22Rv1 (cell line): ENCODE measurements around the gene PLEKHJ1.

ENCODE experiments used
- ZFX ChIP-seq: fragments of 450-650 bp; IDR thresholded peaks from 2 replicates; pipeline ENCODE4 v1.6.1; 2017; ENCODE audit warnings: antibody characterized with exemption, borderline replicate concordance
- TF ChIP-seq, protein P1 (sequence below): fragments of 450-650 bp; IDR thresholded peaks from 2 replicates; pipeline ENCODE4 v1.5.1; 2017; ENCODE audit warnings: mild to moderate bottlenecking

DNA sequence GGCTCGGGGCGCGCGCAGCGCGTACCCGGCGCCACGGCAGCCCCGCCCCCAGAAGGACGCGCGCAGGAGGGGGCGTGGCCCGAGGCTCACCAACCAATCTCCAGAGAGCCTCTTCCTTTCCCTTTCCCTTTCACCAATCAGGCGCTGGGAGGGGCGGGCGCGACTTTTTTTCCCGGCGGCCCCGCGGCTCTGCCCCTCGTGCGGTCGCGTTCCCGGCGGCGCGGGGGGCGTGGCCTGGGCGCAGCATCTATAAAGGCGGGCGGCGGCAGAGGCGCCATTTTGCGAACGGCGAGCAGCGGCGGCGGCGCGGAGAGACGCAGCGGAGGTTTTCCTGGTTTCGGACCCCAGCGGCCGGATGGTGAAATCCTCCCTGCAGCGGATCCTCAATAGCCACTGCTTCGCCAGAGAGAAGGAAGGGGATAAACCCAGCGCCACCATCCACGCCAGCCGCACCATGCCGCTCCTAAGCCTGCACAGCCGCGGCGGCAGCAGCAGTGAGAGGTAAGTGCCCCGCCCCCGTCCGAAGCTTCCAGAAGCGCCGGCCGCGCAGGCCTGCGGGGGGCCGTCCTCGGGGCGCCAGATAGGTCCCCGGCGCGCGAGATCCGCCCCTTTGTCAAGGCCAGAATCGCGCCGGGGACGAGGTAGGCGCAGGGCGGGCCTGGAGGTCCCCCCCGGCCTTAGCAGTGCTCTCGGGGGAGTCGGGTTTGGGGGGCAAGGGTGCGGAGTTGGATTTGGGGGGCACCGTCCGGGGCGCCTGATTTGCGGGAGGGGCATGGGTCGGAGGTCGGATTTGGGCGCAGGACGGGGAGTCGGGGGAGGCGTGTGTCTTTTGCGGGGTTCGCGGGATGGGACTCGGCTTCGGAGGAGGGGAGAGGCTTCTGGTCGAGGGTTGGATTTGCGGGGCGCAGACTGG is 33.4 kb upstream of the PLEKHJ1 start:
- TF ChIP-seq, protein P1, sequence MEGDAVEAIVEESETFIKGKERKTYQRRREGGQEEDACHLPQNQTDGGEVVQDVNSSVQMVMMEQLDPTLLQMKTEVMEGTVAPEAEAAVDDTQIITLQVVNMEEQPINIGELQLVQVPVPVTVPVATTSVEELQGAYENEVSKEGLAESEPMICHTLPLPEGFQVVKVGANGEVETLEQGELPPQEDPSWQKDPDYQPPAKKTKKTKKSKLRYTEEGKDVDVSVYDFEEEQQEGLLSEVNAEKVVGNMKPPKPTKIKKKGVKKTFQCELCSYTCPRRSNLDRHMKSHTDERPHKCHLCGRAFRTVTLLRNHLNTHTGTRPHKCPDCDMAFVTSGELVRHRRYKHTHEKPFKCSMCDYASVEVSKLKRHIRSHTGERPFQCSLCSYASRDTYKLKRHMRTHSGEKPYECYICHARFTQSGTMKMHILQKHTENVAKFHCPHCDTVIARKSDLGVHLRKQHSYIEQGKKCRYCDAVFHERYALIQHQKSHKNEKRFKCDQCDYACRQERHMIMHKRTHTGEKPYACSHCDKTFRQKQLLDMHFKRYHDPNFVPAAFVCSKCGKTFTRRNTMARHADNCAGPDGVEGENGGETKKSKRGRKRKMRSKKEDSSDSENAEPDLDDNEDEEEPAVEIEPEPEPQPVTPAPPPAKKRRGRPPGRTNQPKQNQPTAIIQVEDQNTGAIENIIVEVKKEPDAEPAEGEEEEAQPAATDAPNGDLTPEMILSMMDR = no peak
- TF ChIP-seq ZFX = no peak
